ENCODE measurements around the gene STAC.
"Not testable (repeated sequence)": the region's sequence is repeated elsewhere in the genome, so short reads cannot be mapped to it uniquely, and the experiment has no call there.

The STAC gene

GRCh38 chr3:36482880-36483279 lies 102.6 kb downstream of the STAC start:
- no peak for DNase-seq

DNA sequence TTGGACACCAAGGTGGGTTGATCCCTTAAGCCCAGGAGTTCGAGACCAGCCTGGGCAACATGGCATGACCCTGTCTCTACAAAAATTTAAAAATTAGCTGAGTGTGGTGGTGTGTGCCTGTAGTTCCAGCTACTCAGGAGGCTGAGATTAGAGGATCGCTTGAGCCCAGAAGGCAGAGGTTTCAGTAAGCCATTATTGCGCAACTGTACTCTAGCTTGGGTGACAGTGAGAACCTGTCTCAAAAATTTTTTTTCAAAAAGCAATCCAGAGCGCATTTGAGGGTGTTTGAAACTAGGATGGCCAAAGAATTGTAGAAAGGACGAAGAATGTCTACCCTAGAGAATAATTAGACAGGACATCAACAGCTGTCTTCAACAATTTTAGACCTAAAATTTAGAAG lies 103.4 kb downstream of the STAC start:
- no peak for DNase-seq

DNA sequence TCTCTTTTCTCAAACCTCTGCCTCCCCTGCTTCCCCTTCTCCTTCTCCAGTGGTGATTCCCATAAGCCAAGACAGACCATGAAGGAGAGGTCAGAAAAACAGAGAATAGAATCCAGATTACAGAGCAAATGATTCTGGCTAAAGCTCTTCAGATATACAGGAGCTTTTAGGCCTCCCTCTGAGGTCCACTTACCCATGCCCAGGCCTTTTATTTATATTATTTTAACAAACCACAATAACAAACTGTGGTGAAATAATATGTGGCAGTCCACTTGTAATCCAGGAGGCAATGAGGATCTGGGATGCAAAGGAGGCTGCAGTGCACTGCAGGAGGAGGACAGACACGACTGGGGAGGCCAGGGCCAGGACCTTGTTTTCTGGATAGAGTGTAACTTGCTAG lies 104.1 kb downstream of the STAC start:
- no peak for DNase-seq

DNA sequence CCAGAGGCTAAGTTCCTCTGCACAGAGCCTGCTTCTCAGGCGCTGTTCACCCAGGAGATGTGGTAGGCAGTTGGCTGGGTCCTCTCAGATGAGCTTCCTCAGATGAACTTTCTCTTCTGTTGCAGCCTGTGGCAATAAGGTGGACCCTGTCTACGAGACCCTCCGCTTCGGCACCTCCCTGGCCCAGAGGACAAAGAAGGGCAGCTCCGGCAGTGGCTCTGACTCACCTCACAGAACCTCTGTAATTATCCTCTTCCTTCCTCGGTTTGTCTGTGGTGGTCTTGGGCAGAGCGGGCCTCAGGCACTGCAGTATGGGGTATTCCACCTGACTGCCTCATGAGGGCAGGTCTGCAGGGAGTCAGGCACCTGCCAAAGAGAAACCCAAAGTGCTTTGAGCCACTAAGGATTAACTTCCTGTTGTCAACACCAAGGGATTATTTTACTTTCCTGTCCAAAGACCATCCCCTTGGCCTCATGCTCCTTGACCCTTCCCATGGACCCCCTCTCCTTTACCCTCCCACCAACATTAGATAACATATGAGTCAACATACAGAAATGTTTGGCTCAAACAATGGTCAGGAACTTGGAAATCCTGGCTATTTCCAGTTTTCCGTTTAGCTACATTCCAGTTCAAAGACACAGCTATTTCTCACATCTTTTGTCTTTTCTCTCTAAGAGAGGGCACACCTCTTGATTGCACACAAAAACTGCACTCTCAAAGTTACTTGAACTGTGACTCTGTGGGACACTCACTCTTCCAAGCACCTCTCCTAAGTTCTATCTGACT lies 105.9 kb downstream of the STAC start:
- no peak for DNase-seq

DNA sequence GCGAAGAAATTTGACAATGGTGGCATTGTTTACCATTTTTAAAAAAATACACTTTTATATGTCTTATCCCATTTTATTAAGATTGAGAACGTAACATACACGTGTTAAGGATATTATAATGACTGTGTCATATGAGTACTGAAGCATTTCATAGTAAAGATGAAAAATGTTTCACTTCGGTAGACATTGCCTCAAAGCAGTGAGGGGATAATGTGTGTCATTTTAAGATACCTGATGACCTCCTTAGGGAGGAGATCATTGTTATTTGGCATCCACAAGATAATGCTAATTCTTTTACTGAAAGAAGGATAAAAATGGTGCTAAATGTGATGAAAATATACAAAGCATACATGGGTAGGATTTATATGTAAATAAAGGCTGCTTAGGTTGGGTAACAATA lies 107.3 kb downstream of the STAC start:
- DNase-seq = no peak

DNA sequence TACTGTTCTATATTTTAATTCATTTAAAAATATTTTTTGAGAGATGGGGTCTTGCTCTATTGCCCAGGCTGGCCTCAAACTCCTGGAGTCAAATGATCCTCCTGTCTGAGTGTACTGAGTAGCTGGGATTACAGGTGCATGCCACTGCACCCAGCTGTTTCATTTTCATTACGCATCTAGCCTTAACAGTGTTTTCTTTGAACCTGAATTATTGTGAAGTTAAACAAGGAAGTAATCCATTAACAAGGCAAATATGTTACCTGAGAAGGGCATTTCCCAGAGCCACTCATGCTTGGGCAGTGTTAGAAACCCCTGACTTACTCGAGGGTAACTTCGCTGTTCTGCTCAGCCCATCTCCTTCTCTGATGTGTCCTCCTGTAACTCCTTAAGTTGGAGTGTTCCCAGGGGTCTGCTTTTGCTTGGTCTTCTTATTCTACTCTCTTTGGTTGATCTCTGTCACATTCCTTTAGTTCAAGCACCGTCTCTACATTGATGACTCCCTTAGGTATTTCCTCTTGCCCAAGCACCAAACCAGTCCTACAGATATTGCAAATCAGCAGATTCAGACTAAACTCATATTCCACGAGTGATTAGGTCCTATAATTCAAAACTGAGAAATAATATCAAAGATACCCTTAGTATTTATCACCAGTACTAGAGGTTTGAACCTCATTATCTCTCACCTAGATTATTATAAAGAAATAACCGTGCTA lies 107.9 kb downstream of the STAC start:
- no peak for DNase-seq

- DNase-seq = no peak
Measured at GRCh38 chr3:36489101-36489500, 108.8 kb downstream of the STAC start.

GRCh38 chr3:36489679-36490425 lies 109.5 kb downstream of the STAC start:
- DNase-seq = no peak

- no peak for DNase-seq
Measured at GRCh38 chr3:36493051-36493450, 112.7 kb downstream of the STAC start.

DNA sequence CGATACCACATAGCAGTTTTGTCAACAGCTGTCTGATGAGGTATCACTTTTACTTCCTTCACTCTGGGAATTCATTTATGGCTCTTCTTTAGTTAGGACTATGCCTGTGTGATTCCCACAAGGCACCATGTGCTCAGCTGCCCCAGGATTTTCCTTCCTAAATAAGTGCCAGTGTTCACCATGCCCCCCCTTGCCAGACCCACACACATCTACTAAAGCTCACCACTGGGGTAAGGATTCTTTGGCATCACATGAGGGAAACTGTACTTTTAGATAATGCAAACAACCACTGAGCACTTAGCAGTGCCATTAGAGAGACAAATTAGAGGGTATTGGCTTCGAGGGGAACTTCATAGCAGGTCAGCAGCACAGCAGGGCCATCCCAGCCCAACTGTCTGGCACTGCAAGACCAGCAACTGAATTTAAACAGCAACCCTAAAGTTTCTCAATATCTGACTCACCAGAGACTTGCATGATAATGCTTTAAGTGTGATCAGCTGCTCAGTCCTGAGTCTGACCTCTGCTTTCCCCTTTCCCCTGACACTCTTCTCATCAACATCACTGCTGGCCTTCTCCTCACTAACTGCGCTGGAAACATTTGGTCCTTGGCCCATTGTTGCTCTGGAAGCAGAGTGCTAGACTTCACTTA lies 114.3 kb downstream of the STAC start:
- DNase-seq = no peak

GRCh38 chr3:36496684-36497633 lies 116.7 kb downstream of the STAC start:
- DNase-seq = no peak

DNA sequence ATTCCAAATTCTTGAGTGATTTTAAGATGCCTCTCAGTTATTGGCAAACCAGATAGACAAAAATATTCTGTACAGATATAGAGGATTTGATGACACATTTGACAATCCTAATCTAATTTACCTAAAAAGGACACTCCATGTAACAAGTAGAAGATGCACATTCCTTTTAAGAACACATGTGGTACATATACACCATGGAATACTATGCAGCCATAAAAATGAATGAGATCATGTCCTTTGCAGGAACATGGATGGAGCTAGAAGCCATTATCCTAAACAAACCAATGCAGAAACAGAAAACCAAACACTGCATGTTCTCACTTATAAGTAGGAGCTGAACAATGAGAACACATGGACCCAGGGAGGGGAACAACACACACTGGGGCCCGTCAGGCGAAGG lies 119.7 kb downstream of the STAC start:
- not testable (repeated sequence) for DNase-seq

GRCh38 chr3:36501616-36502015 lies 121.3 kb downstream of the STAC start:
- DNase-seq = no peak

DNA sequence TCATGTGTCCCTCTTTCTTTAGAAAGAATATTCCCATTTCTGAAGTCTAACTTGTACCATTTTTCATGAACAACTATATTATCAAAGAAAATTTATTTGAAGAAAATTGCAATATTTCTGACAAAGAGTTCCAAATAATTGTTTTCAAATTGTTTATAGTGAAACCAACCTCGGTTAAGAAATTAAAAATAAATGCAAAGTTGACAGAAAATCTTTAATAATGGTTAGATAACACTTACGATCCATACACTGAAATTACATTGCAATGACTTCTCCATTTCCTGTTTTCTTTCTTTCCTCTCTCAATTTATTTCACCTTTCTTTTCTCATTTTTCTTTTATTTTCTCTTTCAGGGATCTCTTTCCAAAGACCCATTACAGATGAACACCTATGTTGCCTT lies 125.1 kb downstream of the STAC start:
- DNase-seq = no peak

DNA sequence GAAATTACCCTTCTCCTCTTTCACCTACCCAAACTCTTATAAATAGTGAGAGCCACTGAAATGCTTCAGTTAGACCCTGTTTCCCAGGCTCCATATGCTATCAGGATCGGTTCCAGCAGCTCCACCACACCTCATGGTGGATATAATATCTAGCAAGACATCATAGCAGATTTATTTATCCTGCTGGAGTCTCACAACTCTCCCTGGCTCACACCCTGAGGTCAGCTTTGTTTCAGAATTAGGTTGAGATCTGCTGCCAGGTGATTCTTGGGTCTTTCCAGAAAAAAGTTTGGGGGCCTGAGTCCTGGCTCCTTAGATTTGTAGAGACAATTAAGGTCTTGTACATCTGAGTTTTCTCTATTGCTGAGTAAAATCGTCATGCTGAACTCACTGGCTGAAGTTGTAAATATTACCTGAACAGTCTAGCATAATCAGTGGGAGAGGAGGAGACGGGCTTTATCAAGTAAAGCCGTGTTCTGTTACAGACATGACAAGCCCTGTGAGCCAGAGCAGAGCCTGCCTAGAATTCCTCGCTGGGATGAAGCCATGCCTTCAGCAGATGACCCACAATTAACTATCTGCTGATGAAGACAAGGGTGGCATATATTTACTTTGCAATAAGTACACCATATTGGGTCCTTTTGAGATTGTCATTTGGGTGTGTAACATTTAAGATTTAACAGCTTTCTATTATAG lies 131.6 kb downstream of the STAC start:
- DNase-seq = no peak

DNA sequence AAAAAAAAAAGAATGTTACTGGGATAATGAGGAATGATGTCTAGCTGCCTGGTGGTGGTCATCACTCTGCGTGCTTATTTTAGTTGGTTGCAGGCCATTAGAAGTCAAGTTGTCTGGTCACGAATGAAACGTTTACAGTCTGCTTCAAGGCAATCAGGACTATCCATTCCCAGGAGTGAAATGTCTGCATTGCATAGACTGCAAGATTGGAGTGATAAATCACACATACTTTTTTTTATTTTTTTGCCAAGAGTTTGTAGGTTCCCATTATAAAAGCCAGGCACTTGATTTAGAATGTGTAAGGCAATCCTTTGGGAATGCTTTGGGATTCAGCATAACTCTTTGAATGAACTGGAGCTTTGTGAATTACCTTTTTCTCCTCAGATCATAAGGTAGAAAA lies 132.3 kb downstream of the STAC start:
- no peak for DNase-seq

DNA sequence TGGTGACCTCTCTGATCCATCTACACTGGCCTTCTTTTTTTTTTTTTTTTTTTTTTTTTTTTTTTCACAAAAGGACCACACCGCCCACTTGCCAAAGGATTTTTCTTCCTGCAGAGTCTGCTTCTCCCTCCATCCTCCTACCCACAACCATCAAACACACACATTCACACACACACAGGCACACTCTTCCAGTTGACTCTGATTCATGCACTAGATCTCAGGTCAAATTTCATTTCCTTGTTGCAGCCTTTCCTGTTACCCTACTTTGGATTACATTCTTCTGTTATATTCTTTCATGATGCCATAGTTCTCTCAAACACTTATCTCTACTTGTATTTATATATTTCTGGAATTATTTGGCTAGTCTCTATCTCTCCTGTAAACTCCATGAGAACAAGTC lies 133.9 kb downstream of the STAC start:
- no peak for DNase-seq

GRCh38 chr3:36519682-36520081 lies 139.4 kb downstream of the STAC start:
- DNase-seq = no peak

- DNase-seq = no peak
Measured at GRCh38 chr3:36520241-36521006, 140.1 kb downstream of the STAC start.

DNA sequence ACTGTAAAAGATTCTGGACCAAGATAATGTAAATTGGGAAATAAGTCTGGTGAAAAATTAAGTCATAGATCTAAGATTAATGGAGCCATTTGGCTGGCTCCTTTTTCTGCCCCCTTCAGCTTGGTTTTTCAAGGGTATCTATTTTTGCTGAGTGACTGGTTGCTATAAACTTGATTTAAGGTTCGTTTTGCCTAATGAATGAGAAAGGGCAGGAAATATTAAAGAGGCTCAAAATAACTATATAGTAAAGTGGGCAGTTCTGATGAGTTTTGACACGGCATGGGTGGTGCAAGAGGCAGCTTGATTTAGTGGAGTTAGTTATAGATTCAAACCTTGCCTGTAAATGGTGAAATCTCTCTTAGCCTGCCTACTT lies 140.7 kb downstream of the STAC start:
- DNase-seq = no peak

GRCh38 chr3:36524560-36524959 lies 144.3 kb downstream of the STAC start:
- no peak for DNase-seq

Measured in activated CD8-positive, alpha-beta memory T cell treated with anti-CD3 and anti-CD28 coated beads, Interleukin-2, amount 50 U/mL, for 4 hours (primary cell).